ENCODE measurements around the gene RBMS3. TPM values are rescaled to one million over a fixed set of nuclear protein-coding genes. Genes with fewer than 3 reads are reported as not detected.

Gene RBMS3
- total and polyA plus RNA-seq, 2 experiments from 2014 or later = 20.8 TPM

DNA sequence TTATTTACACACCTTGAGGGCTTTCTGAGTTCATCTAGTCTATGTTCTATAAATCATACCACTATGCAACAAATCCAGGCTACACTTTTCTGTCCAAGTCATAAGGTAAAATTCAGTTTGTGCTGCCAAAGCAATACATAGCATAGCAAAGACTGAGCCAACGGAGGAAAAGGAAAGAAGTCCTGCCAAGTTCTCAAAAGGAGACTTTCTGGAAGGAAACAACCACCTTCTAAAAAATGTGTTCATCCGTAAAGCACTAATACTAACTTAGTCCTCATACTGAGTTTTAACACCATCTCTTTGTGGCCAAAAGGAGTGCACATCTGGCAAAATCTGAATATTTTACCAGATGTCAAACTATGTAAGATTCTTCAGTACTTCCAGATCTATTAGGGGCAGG lies 620.2 kb downstream of the RBMS3 start:
- TF ChIP-seq, protein P1, sequence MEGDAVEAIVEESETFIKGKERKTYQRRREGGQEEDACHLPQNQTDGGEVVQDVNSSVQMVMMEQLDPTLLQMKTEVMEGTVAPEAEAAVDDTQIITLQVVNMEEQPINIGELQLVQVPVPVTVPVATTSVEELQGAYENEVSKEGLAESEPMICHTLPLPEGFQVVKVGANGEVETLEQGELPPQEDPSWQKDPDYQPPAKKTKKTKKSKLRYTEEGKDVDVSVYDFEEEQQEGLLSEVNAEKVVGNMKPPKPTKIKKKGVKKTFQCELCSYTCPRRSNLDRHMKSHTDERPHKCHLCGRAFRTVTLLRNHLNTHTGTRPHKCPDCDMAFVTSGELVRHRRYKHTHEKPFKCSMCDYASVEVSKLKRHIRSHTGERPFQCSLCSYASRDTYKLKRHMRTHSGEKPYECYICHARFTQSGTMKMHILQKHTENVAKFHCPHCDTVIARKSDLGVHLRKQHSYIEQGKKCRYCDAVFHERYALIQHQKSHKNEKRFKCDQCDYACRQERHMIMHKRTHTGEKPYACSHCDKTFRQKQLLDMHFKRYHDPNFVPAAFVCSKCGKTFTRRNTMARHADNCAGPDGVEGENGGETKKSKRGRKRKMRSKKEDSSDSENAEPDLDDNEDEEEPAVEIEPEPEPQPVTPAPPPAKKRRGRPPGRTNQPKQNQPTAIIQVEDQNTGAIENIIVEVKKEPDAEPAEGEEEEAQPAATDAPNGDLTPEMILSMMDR (IDR thresholded peaks at IDR 0.05; ENCODE audit: low read depth, low read length) = no peak
- H3K9me3 ChIP-seq (ENCODE audit: low read depth) = no peaks in the 10 kb centered on the region
- H3K27me3 ChIP-seq = no peaks in the 10 kb centered on the region
- peak in 1 of 2 donors; percentile 48 for DNase-seq (ENCODE audit: low read depth in 1 of 2, low spot score in 1 of 2)
- H3K4me1 ChIP-seq (ENCODE audit: low read depth) = peaks cover 5% of the 10 kb centered on the region
- no peak overlapping the region for H3K27ac ChIP-seq
- no peaks in the 10 kb centered on the region for H3K36me3 ChIP-seq
- H3K4me3 ChIP-seq = no peak overlapping the region

DNA sequence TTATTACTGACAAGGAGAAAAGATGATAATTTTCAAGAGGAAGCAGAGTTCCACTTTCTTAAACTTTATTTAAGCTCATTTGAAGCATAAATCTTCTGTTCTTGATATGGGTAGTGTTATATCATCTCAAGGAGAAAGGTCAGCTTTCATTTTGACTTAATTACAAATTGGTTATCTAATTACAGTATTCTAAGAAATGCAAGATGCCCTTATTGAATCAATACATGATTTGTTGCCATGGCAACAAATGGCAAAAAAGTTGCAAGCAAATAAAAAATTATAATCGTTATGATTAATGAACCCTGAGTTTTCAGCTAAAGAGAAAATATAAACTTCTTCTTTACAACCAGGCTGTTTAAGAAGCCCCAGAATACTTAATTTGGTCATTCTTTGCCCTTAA lies 622.7 kb downstream of the RBMS3 start:
- no peak for DNase-seq (ENCODE audit: low read depth in 1 of 2, low spot score in 1 of 2)
- H3K27ac ChIP-seq = no peak overlapping the region
- no peaks in the 10 kb centered on the region for H3K27me3 ChIP-seq
- peaks cover 5% of the 10 kb centered on the region for H3K4me1 ChIP-seq (ENCODE audit: low read depth)
- H3K4me3 ChIP-seq = no peak overlapping the region
- TF ChIP-seq, protein P1 (IDR thresholded peaks at IDR 0.05; ENCODE audit: low read depth, low read length) = no peak
- no peaks in the 10 kb centered on the region for H3K36me3 ChIP-seq
- no peaks in the 10 kb centered on the region for H3K9me3 ChIP-seq (ENCODE audit: low read depth)

DNA sequence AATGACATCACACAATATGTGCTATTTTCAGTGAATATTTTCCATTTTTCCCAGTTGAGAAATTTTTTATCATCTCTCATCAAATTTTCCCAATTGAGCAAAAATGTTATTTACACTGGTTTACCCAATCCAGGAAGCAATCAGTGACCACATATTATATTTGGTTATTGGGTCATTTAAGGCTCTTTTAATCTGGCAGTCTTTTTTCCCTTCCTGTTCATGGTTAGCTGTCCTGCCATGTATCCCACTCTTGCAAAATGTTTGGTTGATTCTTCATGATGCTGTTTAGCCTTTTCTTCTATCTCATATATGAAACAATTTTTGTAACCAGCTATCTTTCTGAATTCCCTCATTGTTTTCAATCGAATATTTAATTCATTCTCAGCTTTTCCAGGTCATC lies 626.0 kb downstream of the RBMS3 start:
- no peaks in the 10 kb centered on the region for H3K27me3 ChIP-seq
- H3K4me3 ChIP-seq = no peak overlapping the region
- peak in 1 of 2 donors; percentile 27 for DNase-seq (ENCODE audit: low read depth in 1 of 2, low spot score in 1 of 2)
- TF ChIP-seq, protein P1 (IDR thresholded peaks at IDR 0.05; ENCODE audit: low read depth, low read length) = no peak
- H3K36me3 ChIP-seq = no peaks in the 10 kb centered on the region
- H3K4me1 ChIP-seq (ENCODE audit: low read depth) = no peaks in the 10 kb centered on the region
- no peak overlapping the region for H3K27ac ChIP-seq
- H3K9me3 ChIP-seq (ENCODE audit: low read depth) = no peaks in the 10 kb centered on the region

DNA sequence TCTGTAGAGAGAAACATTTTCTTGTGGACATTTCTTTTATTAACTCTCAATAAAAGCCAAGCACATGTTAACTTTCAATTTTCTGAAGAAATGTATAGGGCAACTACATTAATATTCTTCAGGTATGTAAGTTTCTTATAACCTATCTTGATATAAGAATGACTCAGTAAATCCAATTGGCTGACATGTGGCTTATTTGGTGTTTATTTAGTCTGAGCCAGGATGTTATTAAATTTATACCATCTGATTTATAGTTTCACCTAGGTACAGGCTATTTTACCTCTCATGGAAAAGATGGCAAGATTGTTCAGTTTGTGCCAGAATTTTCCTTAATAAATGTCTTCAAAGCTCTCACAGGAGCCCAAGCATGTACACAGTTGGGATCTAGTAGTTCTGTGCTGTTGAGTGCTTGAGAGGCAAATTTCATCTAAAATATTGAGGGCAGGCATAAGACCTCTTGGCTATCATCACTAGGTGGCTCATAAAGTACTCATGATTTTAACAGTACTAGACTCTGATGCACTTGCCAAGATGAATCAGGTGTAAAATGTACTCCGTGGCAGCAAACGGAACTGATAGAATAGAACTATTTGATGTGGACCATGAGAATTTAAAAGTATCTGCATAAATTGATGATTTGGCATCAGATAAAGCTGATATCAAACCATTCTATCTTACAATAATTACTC lies 631.9 kb downstream of the RBMS3 start:
- Histone ChIP-seq H3K4me1 (ENCODE audit: low read depth) (no peaks in the 10 kb centered on the region), H3K27me3 (no peaks in the 10 kb centered on the region), H3K36me3 (no peaks in the 10 kb centered on the region), H3K9me3 (ENCODE audit: low read depth) (no peaks in the 10 kb centered on the region), H3K4me3 (no peak overlapping the region), H3K27ac (no peak overlapping the region)
- TF ChIP-seq, protein P1 (IDR thresholded peaks at IDR 0.05; ENCODE audit: low read depth, low read length) = no peak
- DNase-seq (ENCODE audit: low read depth in 1 of 2, low spot score in 1 of 2) = no peak

DNA sequence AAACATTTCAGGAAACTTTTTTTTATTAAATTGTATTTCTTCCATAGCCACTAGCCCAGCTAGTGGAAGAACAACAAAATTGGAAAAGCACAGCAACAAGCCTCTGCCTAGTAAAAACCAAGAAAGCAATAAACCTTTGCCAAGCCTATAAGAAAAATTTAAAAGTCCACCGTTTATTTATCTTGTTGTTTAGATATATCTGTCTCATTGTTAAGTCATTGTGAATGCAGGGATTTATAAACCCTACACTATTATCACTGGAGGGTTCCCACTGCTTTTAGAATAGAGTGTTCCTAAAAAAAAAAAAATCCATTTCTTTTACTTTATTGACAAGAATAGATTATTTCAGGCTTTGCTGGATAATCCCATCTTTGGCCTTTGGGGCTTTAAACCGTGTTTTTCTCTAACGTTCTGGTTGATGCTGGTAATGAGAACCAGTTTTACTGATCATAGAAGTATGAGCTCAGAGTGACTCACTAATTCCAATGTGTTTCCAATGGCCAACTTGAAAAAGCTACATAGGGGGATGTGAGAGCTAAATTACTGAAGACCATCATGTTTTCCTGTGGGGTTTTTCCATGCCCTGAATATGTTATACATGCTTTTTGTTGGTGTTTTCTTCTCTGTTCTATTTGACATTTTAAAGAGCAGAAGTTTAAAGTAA lies 634.1 kb downstream of the RBMS3 start:
- no peaks in the 10 kb centered on the region for H3K4me1 ChIP-seq (ENCODE audit: low read depth)
- no peaks in the 10 kb centered on the region for H3K9me3 ChIP-seq (ENCODE audit: low read depth)
- DNase-seq (ENCODE audit: low read depth in 1 of 2, low spot score in 1 of 2) = no peak
- H3K4me3 ChIP-seq = no peak overlapping the region
- TF ChIP-seq, protein P1 (IDR thresholded peaks at IDR 0.05; ENCODE audit: low read depth, low read length) = no peak
- no peak overlapping the region for H3K27ac ChIP-seq
- H3K36me3 ChIP-seq = no peaks in the 10 kb centered on the region
- H3K27me3 ChIP-seq = no peaks in the 10 kb centered on the region
